ENCODE measurements around the gene MGAT4A.
"Not testable (repeated sequence)": the region's sequence is repeated elsewhere in the genome, so short reads cannot be mapped to it uniquely, and the experiment has no call there.

Gene MGAT4A

GRCh38 chr2:98728088-98728718 is 2.7 kb downstream of the MGAT4A start:
- not testable (repeated sequence) for DNase-seq

- DNase-seq, result no peak
These were observed 3.4 kb downstream of the MGAT4A start for GRCh38 chr2:98727369-98728087.

GRCh38 chr2:98726735-98727368 is 4.1 kb downstream of the MGAT4A start:
- no peak for DNase-seq

- no peak for DNase-seq
These were observed 4.7 kb downstream of the MGAT4A start for GRCh38 chr2:98726205-98726604.

- DNase-seq, result no peak
These were observed 10.6 kb downstream of the MGAT4A start for GRCh38 chr2:98720286-98720685.

GRCh38 chr2:98717621-98718020 is 13.3 kb downstream of the MGAT4A start:
- no peak for DNase-seq

- DNase-seq, result no peak
These were observed 14.1 kb downstream of the MGAT4A start for GRCh38 chr2:98716786-98717185.

GRCh38 chr2:98715812-98716451 is 15.0 kb downstream of the MGAT4A start:
- no peak for DNase-seq

- DNase-seq, result no peak
These were observed 17.5 kb downstream of the MGAT4A start for GRCh38 chr2:98713332-98714015.

GRCh38 chr2:98712145-98712544 is 18.8 kb downstream of the MGAT4A start:
- no peak for DNase-seq

- no peak for DNase-seq
These were observed 19.4 kb downstream of the MGAT4A start for GRCh38 chr2:98711506-98711905.

- no peak for DNase-seq
These were observed 20.2 kb downstream of the MGAT4A start for GRCh38 chr2:98710734-98711133.

- no peak for DNase-seq
These were observed 21.4 kb downstream of the MGAT4A start for GRCh38 chr2:98709535-98709934.

GRCh38 chr2:98708396-98709186 is 22.3 kb downstream of the MGAT4A start:
- DNase-seq, result no peak

- DNase-seq, result no peak
These were observed 24.3 kb downstream of the MGAT4A start for GRCh38 chr2:98706591-98706990.

- DNase-seq, result no peak
These were observed 25.7 kb downstream of the MGAT4A start for GRCh38 chr2:98705333-98705617.

- DNase-seq, result no peak
These were observed 26.2 kb downstream of the MGAT4A start for GRCh38 chr2:98704499-98705332.

- no peak for DNase-seq
These were observed 27.2 kb downstream of the MGAT4A start for GRCh38 chr2:98703738-98704137.

- DNase-seq, result no peak
These were observed 27.9 kb downstream of the MGAT4A start for GRCh38 chr2:98702858-98703620.

- DNase-seq, result no peak
These were observed 28.7 kb downstream of the MGAT4A start for GRCh38 chr2:98702127-98702802.
